Renal pelvis (tissue), 4 donors: ENCODE results near the gene RDH12. TPM values are rescaled to one million over a fixed set of nuclear protein-coding genes. Genes with fewer than 3 reads are reported as not detected.

ENCODE experiments used
- DNase-seq: peaks from one replicate; pipeline ENCODE4 v3.0.0-alpha.2; 2013
- polyA plus RNA-seq, 3 donors: library from polyadenylated mRNA; unstranded; fragments of 120-200 nt; gene quantifications; one replicate each; pipeline ENCODE4 v1.2.1, GENCODE V29; 2013; ENCODE audit not compliant: insufficient read length in 3 of 3

RDH12 gene
- polyA plus RNA-seq, 3 donors, result 0.40 to 1.2 (median 0.46) TPM

DNA sequence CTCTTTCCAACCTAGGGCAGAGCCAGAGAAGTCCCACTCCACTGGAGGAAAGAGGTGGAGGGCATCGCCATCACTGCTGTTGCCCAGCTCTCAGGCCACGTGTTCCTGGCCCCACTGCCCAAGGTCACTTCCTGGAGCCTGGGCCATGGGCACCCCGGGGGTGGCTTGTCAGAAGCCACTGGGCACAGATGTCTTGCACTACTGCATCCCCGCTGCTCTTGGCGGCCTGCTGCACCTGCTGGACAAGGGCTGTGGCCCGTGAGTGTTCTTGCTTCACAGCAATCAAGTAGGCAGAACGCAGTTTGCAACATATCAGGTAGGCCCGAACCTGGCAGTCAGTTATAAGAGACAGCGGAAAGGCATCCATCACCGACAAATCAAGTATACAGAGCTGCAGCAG is 46.6 kb downstream of the RDH12 start:
- DNase-seq, result no peak

DNA sequence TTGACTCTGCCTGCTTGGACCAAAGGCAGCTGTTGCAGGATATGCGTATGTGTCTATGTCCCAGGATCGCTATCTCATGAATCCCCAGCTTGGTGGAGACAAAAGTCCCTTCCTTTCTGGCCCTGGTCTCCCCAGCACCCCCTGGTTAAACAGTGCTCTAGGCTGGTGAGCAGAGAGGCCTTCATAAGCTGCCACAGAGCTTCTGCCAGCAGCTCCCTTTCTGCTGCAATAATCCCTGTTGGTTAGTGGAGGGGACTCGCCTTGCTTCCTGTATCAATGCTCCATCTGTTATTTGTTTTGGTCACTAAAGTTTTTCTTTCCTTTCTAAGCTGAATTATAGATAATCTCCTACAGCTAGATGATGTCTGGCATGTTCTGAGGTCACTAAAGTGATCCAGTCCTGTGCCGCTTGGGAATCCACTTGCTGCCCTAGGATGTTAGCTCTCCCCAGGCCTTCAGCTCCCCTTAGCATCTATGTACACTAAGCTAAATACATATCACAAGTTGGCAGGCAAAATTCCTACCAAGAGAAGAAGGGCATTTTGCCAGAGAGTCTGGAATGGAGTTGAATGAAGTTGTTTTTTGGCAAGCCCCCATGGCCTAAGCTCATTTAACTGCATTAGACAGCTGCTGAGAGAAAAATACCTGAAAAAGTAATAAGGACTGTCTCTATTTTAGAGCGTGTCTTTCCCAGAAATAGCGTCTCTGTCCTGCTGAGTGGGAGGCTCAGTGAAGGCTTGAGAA is 47.8 kb downstream of the RDH12 start:
- no peak for DNase-seq

DNA sequence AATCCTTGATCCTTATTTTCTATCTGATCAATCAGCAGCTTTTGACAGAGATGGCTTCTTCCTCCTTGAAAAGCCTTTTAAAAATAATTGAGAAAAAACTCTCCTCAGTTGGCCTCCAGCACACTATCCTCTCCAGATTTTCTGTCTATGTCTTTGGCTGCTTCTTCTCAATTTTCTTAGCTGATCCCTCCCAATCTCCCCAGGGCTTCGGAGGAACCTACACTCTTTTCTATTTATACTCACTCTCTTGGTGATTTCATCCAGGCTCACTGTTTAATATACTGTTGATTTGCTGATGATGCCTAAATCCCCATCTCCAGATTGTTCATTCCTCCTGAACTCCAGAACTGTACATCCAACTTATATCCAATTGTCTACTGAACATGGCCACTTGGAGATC is 54.8 kb downstream of the RDH12 start:
- DNase-seq, result no peak

DNA sequence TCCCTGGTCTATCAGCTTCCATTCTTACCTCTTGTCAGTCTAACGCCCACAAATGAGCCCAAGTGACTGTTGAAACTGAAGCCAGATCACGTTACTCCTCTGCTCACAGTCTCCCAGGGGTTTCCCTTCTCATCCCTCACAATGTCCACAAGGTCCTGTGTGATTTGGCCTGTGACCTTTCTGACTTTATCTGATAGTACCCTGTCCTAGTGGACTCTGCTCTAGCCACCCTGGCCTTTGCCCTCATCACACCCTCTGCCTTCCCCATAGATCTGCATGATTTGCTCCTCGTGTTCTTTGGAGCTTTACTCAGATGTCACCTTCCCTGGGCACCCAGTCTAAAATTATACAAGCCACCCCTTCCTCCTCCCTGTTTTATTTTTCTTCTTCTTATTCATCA is 55.5 kb downstream of the RDH12 start:
- DNase-seq, result no peak

DNA sequence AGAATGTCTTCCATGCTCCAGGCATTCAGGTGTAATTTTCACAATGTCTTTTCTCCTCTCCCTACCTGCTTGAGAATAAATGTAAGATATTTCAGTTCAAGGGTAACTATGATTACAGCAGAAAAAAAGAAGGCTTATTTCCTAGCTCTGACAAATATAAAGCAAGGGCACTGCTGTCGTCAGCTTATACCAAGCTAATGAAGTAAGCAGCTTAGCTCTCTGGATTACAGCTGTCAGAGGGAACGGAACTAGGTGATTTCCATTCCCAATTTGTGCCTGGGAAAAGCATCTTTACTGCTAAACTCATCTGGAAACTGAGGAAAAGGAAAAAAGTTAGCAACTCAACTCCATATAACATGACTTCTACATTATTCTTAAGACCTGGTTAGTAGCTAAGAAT is 58.2 kb downstream of the RDH12 start:
- DNase-seq, result no peak

DNA sequence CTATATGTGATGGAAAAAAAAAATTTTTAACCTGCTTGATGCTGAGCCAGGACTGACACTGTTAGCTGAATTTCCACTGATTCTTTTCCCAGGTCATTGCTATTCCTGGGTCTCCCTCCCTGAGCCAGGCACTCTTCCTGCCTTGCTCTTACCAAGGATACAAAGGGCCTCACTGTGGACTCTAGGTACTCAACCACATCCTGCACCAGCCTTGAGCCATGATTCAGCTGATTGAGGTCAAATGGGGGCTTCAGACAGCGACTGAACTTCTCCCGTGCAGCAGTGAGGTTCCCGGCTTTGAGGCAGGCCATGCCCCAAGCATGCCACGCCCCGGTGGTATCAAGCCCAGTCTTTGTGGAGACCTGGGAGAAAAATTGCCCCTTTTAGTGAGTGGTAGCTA is 60.4 kb downstream of the RDH12 start:
- DNase-seq, result no peak

DNA sequence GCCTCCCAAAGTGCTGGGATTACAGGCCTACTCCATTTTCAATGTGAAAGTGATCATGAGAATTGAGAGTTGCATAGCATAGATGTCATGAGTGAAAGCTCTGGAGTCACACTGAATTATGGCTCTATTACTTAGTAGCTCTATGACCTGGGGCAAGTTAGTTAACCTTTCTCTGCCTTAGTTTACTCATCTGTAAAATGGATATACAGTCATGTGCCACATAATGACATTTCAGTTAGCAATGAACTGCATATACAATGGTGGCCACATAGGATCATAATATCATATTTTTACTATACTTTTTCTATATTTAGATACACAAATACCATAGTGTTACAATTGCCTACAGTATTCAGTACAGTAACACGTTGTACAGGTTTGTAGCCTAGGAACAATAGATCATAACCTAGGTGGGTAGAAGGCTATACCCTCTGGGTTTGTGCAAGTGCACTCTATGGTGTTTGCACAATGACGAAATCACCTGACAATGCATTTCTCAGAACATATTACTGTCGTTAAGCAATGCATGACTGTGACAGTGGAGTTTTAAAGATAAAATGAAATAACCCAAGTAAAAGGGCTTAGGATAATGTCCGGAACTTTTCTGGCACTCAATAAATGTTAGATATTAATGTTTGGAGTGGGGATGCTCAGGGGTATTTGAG is 61.6 kb downstream of the RDH12 start:
- no peak for DNase-seq

DNA sequence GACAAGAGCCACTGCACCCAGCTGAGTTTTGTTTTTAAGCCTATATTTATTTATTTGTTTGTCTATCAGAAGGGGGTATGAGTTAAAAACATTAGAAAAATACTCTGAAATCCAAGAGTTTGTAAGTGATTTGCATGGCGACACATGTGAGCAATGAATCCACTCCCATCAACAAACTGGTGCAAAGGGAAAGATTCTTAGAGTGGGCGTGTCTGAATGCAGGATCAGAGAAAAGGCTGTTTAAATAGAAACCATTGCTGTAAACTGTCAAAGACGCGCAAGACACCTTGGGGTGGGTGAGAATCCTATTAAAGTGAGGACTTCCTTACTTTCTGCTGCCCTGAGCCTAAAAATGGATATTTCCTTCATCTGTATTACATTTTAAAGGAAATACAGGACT is 62.8 kb downstream of the RDH12 start:
- DNase-seq, result no peak

DNA sequence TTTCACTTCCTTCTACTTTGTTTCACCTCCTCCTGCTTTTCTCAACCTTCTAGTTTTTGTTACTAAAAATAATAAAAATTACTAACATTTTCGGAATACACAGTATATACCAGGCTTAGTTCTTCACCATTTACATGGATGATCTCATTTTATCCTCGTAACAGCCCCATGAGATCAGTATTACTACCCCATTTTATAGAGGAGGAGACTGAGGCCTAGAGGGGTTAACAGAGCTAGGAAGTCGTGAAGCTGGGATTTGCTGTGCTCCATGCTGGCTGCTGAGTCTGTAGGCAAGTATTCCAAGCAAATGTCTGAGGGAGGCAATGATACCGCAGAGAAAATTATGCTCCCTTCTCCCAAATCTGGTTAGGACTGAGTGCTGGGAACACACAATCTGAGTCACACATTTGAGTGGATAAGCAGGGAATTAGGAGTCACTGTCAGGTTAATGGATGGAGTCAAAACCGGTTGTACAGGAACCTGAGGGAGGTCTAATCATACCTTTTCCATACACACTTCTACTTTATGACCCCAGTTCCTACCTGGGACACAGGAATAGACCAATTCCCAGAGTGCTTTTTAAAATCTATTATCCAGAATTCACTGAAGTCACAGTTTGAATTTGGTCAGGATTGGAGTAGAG is 63.6 kb downstream of the RDH12 start:
- no peak for DNase-seq

DNA sequence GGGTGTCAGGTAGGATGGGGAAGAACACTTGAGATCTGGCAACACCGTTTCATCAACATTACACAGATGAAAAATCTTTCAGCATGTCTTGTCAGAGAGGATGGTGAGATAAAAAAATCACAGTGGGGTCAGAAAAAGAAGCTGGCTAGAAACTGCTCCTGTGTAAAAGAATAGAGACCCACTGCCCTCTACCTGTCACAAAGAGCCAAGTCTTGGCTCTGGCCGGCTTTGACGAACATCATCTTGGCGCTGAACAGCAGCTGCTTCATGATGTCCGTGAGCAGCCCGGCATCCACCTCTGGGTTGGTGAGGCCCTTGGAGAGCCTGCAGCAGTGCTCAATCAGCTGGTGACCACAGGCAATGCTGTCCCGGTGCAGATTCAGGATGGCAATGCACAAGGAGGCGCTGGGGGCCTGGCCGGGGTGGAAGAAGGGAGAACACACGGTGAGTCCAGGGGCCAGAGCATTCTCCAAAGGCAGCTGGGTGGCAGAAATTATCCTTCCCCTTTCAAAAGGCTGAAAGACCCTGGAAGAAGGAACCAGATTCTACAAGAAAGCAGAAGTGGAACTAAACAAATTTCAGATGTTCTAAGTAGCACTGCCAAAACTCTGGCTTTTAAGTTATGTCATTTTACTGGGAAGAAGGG is 64.5 kb downstream of the RDH12 start:
- DNase-seq, result no peak

DNA sequence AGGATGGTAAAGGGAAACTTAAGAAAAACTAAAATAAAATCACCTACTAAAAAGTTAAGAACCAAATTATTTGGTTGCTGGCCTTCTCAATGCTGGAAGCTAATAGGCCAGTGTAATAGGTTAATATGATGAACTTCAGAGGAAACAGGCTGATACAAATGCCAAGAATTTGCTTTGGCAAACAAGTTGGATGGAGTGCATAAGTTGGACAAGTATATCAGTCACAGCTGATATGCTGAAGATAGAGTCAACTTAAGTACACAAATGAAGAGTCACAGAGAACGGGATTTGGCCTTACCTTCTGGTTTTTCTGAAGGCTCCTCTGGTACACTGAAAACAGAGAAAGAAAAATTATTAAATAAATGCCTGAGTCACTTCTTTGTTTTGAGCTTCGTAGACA is 66.5 kb downstream of the RDH12 start:
- no peak for DNase-seq

DNA sequence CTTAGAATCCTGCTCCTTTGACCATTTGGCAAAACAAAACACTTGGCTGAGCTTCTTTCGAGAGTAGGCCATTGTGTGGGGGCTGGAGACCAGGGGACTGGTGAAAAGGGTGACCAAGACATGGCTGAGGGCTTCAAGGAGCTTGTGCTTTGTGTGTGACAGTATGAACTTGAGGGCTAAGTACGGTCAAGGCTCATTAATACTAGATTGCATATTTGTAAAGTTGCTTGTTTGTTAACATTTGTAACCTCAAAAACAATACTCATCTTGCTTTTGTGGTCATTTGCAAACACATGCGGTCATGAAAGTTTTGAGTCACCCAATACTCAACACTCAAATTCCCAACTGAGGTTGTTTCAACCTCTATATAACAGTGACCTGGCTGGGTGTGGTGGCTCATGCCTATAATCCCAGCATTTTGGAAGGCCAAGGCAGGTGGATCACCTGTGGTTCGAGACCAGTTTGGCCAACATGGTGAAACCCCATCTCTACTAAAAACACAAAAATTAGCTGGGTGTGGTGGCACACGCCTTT is 72.2 kb downstream of the RDH12 start:
- DNase-seq, result no peak

DNA sequence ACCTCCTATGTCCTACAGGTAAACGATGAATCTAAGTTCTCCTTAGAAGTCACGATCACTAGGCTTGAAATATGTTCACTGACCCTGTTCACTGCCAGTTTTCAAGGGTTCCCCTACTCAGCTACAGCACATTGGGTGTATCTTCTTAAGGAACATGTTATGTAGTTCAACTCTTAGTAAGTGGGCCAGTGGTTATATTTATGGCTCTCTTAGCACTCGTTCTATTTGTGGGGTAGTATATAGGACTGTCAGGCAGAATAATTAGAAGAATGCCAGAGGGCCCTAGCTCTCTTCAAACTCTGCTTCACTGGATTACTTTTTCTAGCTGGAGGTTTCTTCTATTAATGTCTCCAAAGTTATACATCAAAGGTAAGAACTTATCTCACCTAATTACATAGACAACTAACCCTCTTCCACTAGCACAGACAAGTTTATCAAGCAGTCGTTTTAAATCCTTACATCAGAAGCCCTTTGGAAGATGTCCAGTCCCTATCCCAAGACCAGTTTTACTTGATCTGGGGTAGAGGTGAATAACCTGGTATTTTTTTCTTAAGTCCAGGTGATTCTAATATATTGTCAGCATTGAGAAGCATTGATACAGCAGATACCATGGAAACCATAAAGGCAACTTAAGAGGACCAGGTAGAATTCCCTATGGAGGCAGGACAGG is 75.1 kb downstream of the RDH12 start:
- no peak for DNase-seq

DNA sequence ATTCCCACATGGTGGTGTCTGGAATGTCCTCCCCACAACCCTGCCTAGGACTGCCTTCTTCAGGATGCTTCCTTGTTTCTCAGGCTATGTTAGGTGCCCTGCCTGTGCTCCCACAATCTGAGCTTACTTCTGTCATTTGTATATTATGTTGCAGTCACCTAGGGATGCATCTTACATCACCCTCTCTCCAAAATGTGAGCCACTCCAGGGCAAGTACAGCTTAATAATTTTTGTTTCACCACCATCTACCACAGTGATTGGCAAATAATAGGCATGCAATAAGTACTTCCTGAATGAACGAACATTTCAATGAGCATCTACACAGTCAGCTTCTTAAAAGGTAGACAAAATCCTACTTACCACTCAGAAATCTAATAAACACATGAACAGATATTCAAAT is 77.1 kb downstream of the RDH12 start:
- no peak for DNase-seq

DNA sequence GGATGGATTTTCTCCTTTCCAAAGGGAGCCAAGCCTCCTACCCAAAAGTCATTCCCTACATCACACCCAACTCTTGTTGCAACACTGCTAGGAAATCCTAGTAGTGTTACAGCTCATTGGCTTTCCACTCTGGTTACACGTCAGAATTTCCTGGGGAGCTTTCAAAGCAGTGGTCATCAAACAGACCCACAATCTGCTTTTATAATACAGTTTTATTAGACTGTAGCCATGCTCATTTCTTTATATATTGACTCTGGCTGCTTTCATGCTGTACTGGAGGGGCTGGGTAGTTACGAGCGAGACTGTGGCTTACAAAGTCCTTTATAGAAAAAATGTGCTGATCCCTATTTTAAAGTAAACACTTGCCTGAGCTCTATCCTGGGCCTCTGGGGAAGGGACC is 80.4 kb downstream of the RDH12 start:
- DNase-seq, result no peak

Other genes with a start within 250 kb of the RDH12 start
- 1 to 10 TPM; 2.8 to 4.3 (median 2.9) TPM for gene TMEM229B, start 213.2 kb upstream of the RDH12 start, polyA plus RNA-seq
- gene PLEKHH1, start 168.6 kb upstream of the RDH12 start, polyA plus RNA-seq, result 10 to 100 TPM; 39.1 to 84.5 (median 77.5) TPM
- gene PIGH, start 101.6 kb upstream of the RDH12 start, polyA plus RNA-seq, result 10 to 100 TPM; 37.8 to 44.1 (median 40.5) TPM
- gene ARG2, start 82.0 kb upstream of the RDH12 start, polyA plus RNA-seq, result 10 to 100 TPM in 2 of 3 donors, 1 to 10 TPM in 1; 7.7 to 20.6 (median 11.6) TPM
- 100 to 1,000 TPM; 101 to 119 (median 118) TPM for gene VTI1B, start 27.3 kb upstream of the RDH12 start, polyA plus RNA-seq
- gene RDH11, start 6.1 kb upstream of the RDH12 start, polyA plus RNA-seq, result 100 to 1,000 TPM; 105 to 122 (median 111) TPM
- 10 to 100 TPM; 15.1 to 20.6 (median 19.6) TPM for gene ZFYVE26, start 114.7 kb downstream of the RDH12 start, polyA plus RNA-seq
- gene RAD51B, start 117.9 kb downstream of the RDH12 start, polyA plus RNA-seq, result 10 to 100 TPM in 1 of 3 donors, 1 to 10 TPM in 2; 9.8 to 11.0 (median 9.8) TPM